OCI-LY3 (cell line): ENCODE results near the gene NDUFB3.

Experiments
- H2AFZ ChIP-seq: fragments of 200-600, 300-600 bp; shearing (Covaris generic); 2 replicates; pipeline ENCODE4 v1.6.0; 2014; ENCODE audit warnings: antibody characterized with exemption, low read depth, low read length
- H3K27ac ChIP-seq: fragments of 200-600, 300-600 bp; sonication (generic); 2 replicates; pipeline ENCODE4 v1.5.1; 2014; ENCODE audit warnings: mild to moderate bottlenecking, low read length, moderate library complexity, mixed read lengths
- H3K27me3 ChIP-seq: fragments of 200-600, 300-600 bp; sonication (generic); 2 replicates; pipeline ENCODE4 v1.6.1; 2014; ENCODE audit warnings: low read depth, low read length, mixed read lengths
- H3K36me3 ChIP-seq: fragments of 200-600, 300-600 bp; sonication (generic); replicated peaks from 2 replicates; pipeline ENCODE3; 2014; ENCODE audit warnings: low read depth, low read length, mixed read lengths
- H3K4me1 ChIP-seq: fragments of 300-600, 200-600 bp; sonication (generic); 2 replicates; pipeline ENCODE4 v1.6.1; 2014; ENCODE audit warnings: low read length, mixed read lengths
- H3K4me2 ChIP-seq: fragments of 200-600, 300-600 bp; sonication (generic); 2 replicates; pipeline ENCODE4 v1.6.1; 2014; ENCODE audit warnings: low read length, mixed read lengths
- H3K4me3 ChIP-seq: fragments of 300-600, 200-600 bp; sonication (generic); 2 replicates; pipeline ENCODE4 v1.5.1; 2014; ENCODE audit warnings: antibody characterized with exemption, mild to moderate bottlenecking, low read length, moderate library complexity
- H3K79me2 ChIP-seq: fragments of 300-600, 200-600 bp; shearing (Covaris generic); 2 replicates; pipeline ENCODE4 v1.6.1; 2014; ENCODE audit warnings: mild to moderate bottlenecking, low read length, mixed read lengths
- H3K9ac ChIP-seq: fragments of 300-600, 200-600 bp; shearing (Covaris generic); 2 replicates; pipeline ENCODE4 v1.6.0; 2014; ENCODE audit warnings: mild to moderate bottlenecking, low read length, moderate library complexity
- H3K9me3 ChIP-seq: fragments of 200-600, 300-600 bp; shearing (Covaris generic); 2 replicates; pipeline ENCODE4 v1.6.1; 2014; ENCODE audit warnings: low read length, mixed read lengths; ENCODE audit not compliant: insufficient read depth
- H4K20me1 ChIP-seq: fragments of 200-600, 300-600 bp; sonication (generic); 2 replicates; pipeline ENCODE4 v1.6.1; 2016; ENCODE audit warnings: low read length, mixed read lengths; ENCODE audit not compliant: insufficient read depth
- EZH2phosphoT487 ChIP-seq: fragments of 200-600 bp; shearing (Covaris generic); IDR thresholded peaks from 2 replicates; pipeline ENCODE4 v1.6.1; 2018; ENCODE audit warnings: antibody characterized with exemption, mixed run types, low read depth
- TF ChIP-seq, protein P1 (sequence below): fragments of 200-600, 300-600 bp; sonication (generic); IDR thresholded peaks from 2 replicates; pipeline ENCODE4 v1.5.1; 2014; ENCODE audit warnings: antibody characterized with exemption, low read length, low read depth

The NDUFB3 gene

DNA sequence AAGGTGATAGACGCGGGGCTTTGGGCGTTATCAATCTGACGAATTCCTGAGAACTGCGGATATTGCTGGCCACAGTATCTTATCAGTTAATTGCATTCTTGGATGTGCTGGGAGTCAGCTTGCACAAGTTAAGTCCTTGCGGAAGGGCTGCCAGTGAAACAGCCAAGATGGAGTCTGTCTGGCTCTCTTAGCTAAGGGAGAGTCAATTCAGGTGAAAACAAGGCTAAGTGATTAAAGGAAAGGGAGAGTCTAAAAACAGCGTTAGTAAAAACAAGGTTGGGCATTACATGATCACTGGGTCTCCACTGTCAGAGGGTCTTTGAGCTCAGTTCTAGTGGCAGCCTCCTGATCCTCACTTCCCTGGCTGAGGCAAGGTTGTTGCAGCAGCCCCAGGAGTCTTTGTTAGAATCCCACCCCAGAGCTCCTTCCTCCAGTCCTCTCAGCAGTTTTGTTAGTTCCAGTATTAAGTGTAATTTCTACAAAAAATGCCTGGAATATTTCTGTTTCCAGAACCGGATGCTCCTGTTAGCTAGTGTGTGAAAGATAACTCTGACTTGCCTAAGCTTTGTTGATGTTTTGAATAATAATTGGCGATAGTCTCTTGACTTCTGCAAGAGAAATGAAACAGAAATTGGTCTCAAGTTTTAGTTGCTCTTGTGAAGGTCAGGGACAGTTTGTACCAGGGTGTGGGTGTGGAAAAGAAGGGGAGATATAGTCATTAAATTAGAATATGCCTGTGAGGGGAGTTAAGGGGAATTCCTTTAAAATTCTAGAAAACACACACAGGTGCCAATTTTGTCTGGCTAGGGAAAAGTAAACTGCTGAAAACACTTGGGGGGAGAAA, 54.7 kb downstream of the NDUFB3 start:
- TF ChIP-seq, protein P1, sequence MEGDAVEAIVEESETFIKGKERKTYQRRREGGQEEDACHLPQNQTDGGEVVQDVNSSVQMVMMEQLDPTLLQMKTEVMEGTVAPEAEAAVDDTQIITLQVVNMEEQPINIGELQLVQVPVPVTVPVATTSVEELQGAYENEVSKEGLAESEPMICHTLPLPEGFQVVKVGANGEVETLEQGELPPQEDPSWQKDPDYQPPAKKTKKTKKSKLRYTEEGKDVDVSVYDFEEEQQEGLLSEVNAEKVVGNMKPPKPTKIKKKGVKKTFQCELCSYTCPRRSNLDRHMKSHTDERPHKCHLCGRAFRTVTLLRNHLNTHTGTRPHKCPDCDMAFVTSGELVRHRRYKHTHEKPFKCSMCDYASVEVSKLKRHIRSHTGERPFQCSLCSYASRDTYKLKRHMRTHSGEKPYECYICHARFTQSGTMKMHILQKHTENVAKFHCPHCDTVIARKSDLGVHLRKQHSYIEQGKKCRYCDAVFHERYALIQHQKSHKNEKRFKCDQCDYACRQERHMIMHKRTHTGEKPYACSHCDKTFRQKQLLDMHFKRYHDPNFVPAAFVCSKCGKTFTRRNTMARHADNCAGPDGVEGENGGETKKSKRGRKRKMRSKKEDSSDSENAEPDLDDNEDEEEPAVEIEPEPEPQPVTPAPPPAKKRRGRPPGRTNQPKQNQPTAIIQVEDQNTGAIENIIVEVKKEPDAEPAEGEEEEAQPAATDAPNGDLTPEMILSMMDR = no peak
- no peak for TF ChIP-seq EZH2phosphoT487
- Histone ChIP-seq H2AFZ (no peak overlapping the region), H3K27ac (peak overlapping the region; percentile 96), H3K4me1 (peaks cover 71% of the 10 kb centered on the region), H3K36me3 (peaks cover 39% of the 10 kb centered on the region), H3K27me3 (no peaks in the 10 kb centered on the region), H3K79me2 (peaks cover 100% of the 10 kb centered on the region), H3K4me3 (peak overlapping the region; percentile 89), H3K9ac (peak overlapping the region; percentile 95), H4K20me1 (no peaks in the 10 kb centered on the region), H3K4me2 (peak overlapping the region; percentile 94), H3K9me3 (no peaks in the 10 kb centered on the region)

- Histone ChIP-seq H3K27me3 (no peaks in the 10 kb centered on the region), H2AFZ (no peak overlapping the region), H3K27ac (peak overlapping the region; percentile 96), H4K20me1 (no peaks in the 10 kb centered on the region), H3K4me2 (peak overlapping the region; percentile 94), H3K9ac (peak overlapping the region; percentile 95), H3K4me1 (peaks cover 65% of the 10 kb centered on the region), H3K9me3 (no peaks in the 10 kb centered on the region), H3K4me3 (peak overlapping the region; percentile 89), H3K36me3 (peaks cover 40% of the 10 kb centered on the region), H3K79me2 (peaks cover 100% of the 10 kb centered on the region)
- TF ChIP-seq, protein P1 = no peak
- TF ChIP-seq EZH2phosphoT487 = no peak
Measured at GRCh38 chr2:201127152-201127511, 55.3 kb downstream of the NDUFB3 start.

DNA sequence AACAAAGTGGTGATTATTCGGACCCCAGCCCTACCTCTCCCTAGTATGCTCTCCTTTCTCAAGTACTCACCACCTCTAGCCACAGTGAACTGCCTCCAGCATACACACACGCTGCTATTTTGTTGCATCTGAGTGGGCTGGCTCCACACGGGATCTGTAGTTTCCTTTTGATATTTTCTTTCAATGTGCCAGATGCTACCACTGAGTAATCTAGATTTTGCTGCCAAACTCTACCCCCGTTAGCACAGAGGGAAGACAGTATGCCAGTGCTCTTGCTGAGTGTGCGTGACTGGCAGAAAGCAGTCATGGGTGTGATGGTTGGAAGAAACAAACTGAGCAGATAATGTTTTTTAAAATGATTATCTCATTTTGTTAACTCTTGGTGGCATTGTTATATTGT, 55.8 kb downstream of the NDUFB3 start:
- Histone ChIP-seq H3K36me3 (peaks cover 37% of the 10 kb centered on the region), H3K27me3 (no peaks in the 10 kb centered on the region), H3K27ac (peak overlapping the region; percentile 96), H3K9ac (peak overlapping the region; percentile 95), H3K4me1 (peaks cover 60% of the 10 kb centered on the region), H2AFZ (no peak overlapping the region), H3K4me3 (peak overlapping the region; percentile 89), H3K79me2 (peaks cover 100% of the 10 kb centered on the region), H3K4me2 (peak overlapping the region; percentile 94), H3K9me3 (no peaks in the 10 kb centered on the region), H4K20me1 (no peaks in the 10 kb centered on the region)
- TF ChIP-seq, protein P1 = no peak
- TF ChIP-seq EZH2phosphoT487 = no peak

- Histone ChIP-seq H3K4me1 (peaks cover 56% of the 10 kb centered on the region), H3K9ac (peak overlapping the region; percentile 95), H3K4me3 (peak overlapping the region; percentile 89), H4K20me1 (peaks cover 3% of the 10 kb centered on the region; the same call in 1 of the 2 replicates), H3K36me3 (peaks cover 37% of the 10 kb centered on the region), H2AFZ (no peak overlapping the region), H3K27me3 (no peaks in the 10 kb centered on the region), H3K9me3 (no peaks in the 10 kb centered on the region), H3K27ac (peak overlapping the region; percentile 96), H3K4me2 (peak overlapping the region; percentile 94), H3K79me2 (peaks cover 100% of the 10 kb centered on the region)
- no peak for TF ChIP-seq EZH2phosphoT487
- TF ChIP-seq, protein P1 = no peak
Measured at GRCh38 chr2:201128033-201128432, 56.2 kb downstream of the NDUFB3 start.
